Kidney (tissue), 14 donors: Measurements from ENCODE around the gene THUMPD1. TPM values are rescaled to one million over a fixed set of nuclear protein-coding genes. Genes with fewer than 3 reads are reported as not detected.

Experiments used
- DNase-seq, 5 donors: peaks; one replicate each; pipeline ENCODE4 v3.0.0-alpha.2; 2013 to 2020
- FAIRE-seq: peaks from 2 replicates; lab custom pipeline; 2012; peaks lifted over from hg19 to GRCh38; lab: Jason Lieb, UNC
- H3K27ac ChIP-seq, 2 donors: one replicate each; pipeline ENCODE4 v1.7.0; 2013; ENCODE audit warnings: low read depth in 2 of 2, low read length in 2 of 2, inconsistent platforms in 1 of 2
- H3K27me3 ChIP-seq: one replicate; pipeline ENCODE4 v1.7.1; 2013; ENCODE audit warnings: low read length, inconsistent platforms; ENCODE audit not compliant: control insufficient read depth, insufficient read depth
- H3K36me3 ChIP-seq, 3 donors: one replicate each; pipeline versions ENCODE4 v1.7.0 to v1.7.1; 2013; ENCODE audit warnings: low read length in 3 of 3, control low read depth in 1 of 3, inconsistent platforms in 1 of 3; ENCODE audit not compliant: insufficient read depth in 3 of 3, control insufficient read depth in 2 of 3
- H3K4me1 ChIP-seq, 3 donors: one replicate each; pipeline versions ENCODE4 v1.7.0 to v1.7.1; 2013; ENCODE audit warnings: low read length in 3 of 3, inconsistent platforms in 1 of 3, low read depth in 1 of 3; ENCODE audit not compliant: control insufficient read depth in 2 of 3, insufficient read depth in 2 of 3
- H3K4me3 ChIP-seq, 3 donors: one replicate each; pipeline versions ENCODE4 v1.7.0 to v1.8.1; 2013; ENCODE audit warnings: low read length in 3 of 3, control low read depth in 1 of 3, inconsistent platforms in 1 of 3
- H3K9ac ChIP-seq, 3 donors: one replicate each; pipeline versions ENCODE4 v1.7.0 to v1.7.1; 2013; ENCODE audit warnings: low read length in 3 of 3, control low read depth in 1 of 3, inconsistent platforms in 1 of 3
- H3K9me3 ChIP-seq, 3 donors: one replicate each; pipeline versions ENCODE4 v1.7.0 to v1.7.1; 2013; ENCODE audit warnings: low read length in 3 of 3, control low read depth in 1 of 3, inconsistent platforms in 1 of 3; ENCODE audit not compliant: control insufficient read depth in 2 of 3, insufficient read depth in 1 of 3
- CTCF ChIP-seq: IDR thresholded peaks from 3 replicates; pipeline ENCODE4 v1.5.1; 2012; ENCODE audit warnings: mild to moderate bottlenecking, moderate library complexity, borderline replicate concordance; ENCODE audit not compliant: insufficient read depth; ENCODE audit errors: extremely low read depth
- intact Hi-C: fragments of 100-400 bp; cut with DNase I; formaldehyde crosslinking; loops from one replicate; pipeline ENCODE4 v1.11.1; 2022
- polyA plus RNA-seq: library from polyadenylated mRNA; stranded (reverse); fragments of 350-450 nt; fragmentation: Illumina TruSeq; extraction: RNeasy Lipid Tissue Mini Kit (QIAGEN cat#74804); gene quantifications from one replicate; pipeline ENCODE4 v1.2.3, GENCODE V29; 2014; ENCODE audit warnings: low read depth, low replicate concordance; ENCODE audit not compliant: insufficient read depth
- total RNA-seq: library from RNA; stranded (reverse); fragmentation: NEBNext Ultra II Directional; extraction: Animal tissue kit (Norgen Biotek cat#: 25700); gene quantifications from one replicate; pipeline ENCODE4 v1.2.1, GENCODE V29; 2021
- donor health status: control.
- donor health status: control.
- donor health status: control.
- donor health status: control.
- donor health status: control.
- donor health status: DM: yes; HTN: yes; CAD: no.
- donor health status: Normal renal cell carcinoma (clear cell type).

THUMPD1 gene
- total and polyA plus RNA-seq, 2 donors from 2014 or later = 16.8 to 45.8 TPM

GRCh38 chr16:20782470-20782869 is 40.9 kb upstream of the THUMPD1 start:
- no peak for FAIRE-seq

DNA sequence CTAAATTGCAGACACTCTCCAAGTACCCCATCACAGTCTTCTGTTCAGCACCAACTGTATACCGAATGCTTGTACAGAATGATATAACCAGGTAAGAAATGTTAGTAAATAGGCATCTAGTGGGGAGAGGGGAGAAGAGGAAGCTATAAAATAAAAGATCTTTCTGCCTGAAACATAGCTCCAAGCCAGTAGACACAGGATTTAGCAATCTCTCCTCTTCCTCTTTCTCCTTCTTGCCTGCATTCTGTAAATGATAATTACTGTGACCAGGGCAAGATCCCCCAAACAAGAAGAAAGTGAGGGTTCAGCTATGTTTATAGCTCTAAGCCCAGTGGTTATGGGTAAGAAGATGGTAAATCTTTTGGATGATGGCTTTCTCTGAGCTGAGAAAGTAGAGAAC is 40.1 kb upstream of the THUMPD1 start:
- FAIRE-seq (no peak), DNase-seq (no peak)
- H3K4me1 ChIP-seq = no peaks in the 10 kb centered on the region
- H3K4me3 ChIP-seq = no peak overlapping the region
- no peaks in the 10 kb centered on the region for H3K9me3 ChIP-seq
- H3K27me3 ChIP-seq = no peaks in the 10 kb centered on the region
- intact Hi-C loops = no loop called here
- H3K9ac ChIP-seq = no peak overlapping the region
- H3K27ac ChIP-seq = no peak overlapping the region
- no peak for TF ChIP-seq CTCF
- peaks cover 2 to 31% (median 4%) of the 10 kb centered on the region in 3 donors for H3K36me3 ChIP-seq

More at GRCh38 chr16:20782470-20782869, 40.9 kb upstream of the THUMPD1 start:
- intact Hi-C loops = no loop called here
- no peak for TF ChIP-seq CTCF
- Histone ChIP-seq H3K4me1 (no peaks in the 10 kb centered on the region), H3K27me3 (no peaks in the 10 kb centered on the region), H3K4me3 (no peak overlapping the region), H3K9me3 (no peaks in the 10 kb centered on the region), H3K9ac (no peak overlapping the region), H3K36me3 (peaks cover 2 to 23% (median 4%) of the 10 kb centered on the region in 3 donors), H3K27ac (no peak overlapping the region)
- no peak for DNase-seq

DNA sequence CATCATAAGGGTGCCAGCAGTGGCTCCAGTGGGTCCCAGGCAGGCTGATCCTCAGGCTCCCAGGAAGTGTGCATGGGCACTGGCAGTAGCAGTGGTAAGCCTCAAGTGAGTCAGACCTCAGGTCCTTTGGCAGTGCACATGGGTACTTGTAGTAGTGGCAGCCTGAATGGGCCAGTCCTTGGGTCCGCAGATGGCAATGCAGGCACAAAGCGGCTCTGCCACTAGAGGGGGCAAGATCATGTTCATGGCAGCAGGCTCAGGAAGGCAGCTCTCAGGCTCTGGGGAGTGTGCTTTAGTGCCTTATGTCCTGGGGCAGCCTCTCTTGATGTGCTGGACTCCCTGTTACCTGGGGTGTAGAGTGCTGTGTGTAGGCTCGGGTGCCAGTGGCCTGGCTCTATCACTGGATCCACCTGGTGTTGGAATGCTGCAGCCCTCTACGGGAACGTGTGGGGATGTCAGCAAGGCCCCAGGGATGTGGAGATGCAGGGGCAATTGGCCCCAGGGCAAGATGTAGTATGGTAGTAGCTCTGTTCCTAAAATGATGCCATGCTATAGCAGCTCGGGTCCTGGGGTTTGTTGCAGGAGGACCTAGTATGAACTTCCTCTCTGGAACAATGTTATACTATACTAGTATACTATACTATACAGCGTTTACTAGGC is 33.2 kb upstream of the THUMPD1 start:
- intact Hi-C loops = no loop called here
- Histone ChIP-seq H3K27me3 (no peaks in the 10 kb centered on the region), H3K4me3 (no peak overlapping the region), H3K27ac (no peak overlapping the region), H3K9me3 (no peaks in the 10 kb centered on the region), H3K4me1 (no peaks in the 10 kb centered on the region), H3K9ac (no peak overlapping the region), H3K36me3 (peaks cover 0 to 27% (median 4%) of the 10 kb centered on the region in 3 donors)
- no peak for FAIRE-seq
- TF ChIP-seq CTCF = peak; percentile 64
- DNase-seq = peak; percentile 29 to 75 (median 46)
